Sigmoid colon (tissue), 3 donors: Measurements from ENCODE around the gene ME3.

Experiments
- CTCF ChIP-seq, 4 experiments: fragments of 450-650 bp in 3 of 4; fragments of 200-600 bp in 1 of 4; IDR thresholded peaks; one replicate each; pipeline ENCODE4 v1.5.1; 2016 to 2019; ENCODE audit warnings: antibody characterized with exemption in 4 of 4, mild to moderate bottlenecking in 3 of 4, moderate library complexity in 2 of 4
- POLR2A ChIP-seq, 2 donors: fragments of 450-650 bp; IDR thresholded peaks; one replicate each; pipeline ENCODE4 v1.6.1; 2016; ENCODE audit warnings: antibody characterized with exemption in 2 of 2, mild to moderate bottlenecking in 2 of 2, moderate library complexity in 2 of 2

GRCh38 chr11:86559311-86559945 lies 113.0 kb downstream of the ME3 start:
- no peak for TF ChIP-seq POLR2A (IDR thresholded peaks at IDR 0.05)
- no peak for TF ChIP-seq CTCF (IDR thresholded peaks at IDR 0.05)
